Adrenal gland (tissue), 5 donors: Measurements from ENCODE around the gene MAPK12.

Experiments used
- POLR2A ChIP-seq, 2 donors: fragments of 450-650 bp; IDR thresholded peaks; one replicate each; pipeline ENCODE4 v1.6.1; 2017; ENCODE audit warnings: antibody characterized with exemption in 2 of 2, mild to moderate bottlenecking in 2 of 2, moderate library complexity in 1 of 2
- TF ChIP-seq, protein P1 (sequence below), 6 experiments: fragments of 450-650 bp in 4 of 6; fragments of 200-600 bp in 2 of 6; sonication (generic) in 1 of 6; IDR thresholded peaks; 1 replicate in 5 of 6; 2 replicates in 1 of 6; pipeline versions ENCODE4 v1.5.1 to v1.8.0; 2016 to 2021; ENCODE audit warnings: antibody characterized with exemption in 6 of 6, mild to moderate bottlenecking in 2 of 6, moderate library complexity in 1 of 6
- donor health status: DM: no; HTN: no; CAD: no.

DNA sequence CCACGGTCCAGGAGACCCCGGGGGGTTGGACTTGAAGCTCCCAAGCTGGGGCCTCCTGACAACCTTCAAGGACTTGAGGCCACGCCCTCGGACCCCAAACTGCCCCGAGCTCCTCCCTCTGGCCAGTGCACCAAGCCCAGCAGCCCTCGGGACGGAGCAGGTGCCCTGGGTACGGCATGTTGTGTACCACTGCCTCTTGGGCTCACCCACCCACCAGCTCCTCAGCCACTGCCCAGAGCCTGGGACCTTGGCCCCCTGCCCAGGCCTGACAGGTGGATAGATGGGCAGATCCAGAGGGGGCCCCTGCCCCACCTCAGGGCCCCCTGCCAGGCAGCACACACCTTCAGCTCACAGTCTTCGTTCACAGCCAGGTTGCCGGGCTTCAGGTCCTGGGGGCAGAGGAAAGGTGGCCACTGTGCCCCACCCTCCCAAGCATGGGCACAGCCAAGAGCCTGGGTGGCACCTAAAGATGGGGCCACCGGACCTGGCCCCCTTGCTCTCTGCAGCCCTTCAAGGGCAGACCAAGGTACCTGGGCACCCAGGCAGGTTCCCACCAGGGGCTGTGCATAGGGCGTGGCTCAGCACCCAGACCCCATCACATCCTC lies 5.1 kb downstream of the MAPK12 start:
- TF ChIP-seq POLR2A (IDR thresholded peaks at IDR 0.05) = no peak
- TF ChIP-seq, protein P1, sequence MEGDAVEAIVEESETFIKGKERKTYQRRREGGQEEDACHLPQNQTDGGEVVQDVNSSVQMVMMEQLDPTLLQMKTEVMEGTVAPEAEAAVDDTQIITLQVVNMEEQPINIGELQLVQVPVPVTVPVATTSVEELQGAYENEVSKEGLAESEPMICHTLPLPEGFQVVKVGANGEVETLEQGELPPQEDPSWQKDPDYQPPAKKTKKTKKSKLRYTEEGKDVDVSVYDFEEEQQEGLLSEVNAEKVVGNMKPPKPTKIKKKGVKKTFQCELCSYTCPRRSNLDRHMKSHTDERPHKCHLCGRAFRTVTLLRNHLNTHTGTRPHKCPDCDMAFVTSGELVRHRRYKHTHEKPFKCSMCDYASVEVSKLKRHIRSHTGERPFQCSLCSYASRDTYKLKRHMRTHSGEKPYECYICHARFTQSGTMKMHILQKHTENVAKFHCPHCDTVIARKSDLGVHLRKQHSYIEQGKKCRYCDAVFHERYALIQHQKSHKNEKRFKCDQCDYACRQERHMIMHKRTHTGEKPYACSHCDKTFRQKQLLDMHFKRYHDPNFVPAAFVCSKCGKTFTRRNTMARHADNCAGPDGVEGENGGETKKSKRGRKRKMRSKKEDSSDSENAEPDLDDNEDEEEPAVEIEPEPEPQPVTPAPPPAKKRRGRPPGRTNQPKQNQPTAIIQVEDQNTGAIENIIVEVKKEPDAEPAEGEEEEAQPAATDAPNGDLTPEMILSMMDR (IDR thresholded peaks at IDR 0.05) = no peak
